Measurements from ENCODE around the gene KIAA1755. TPM values are rescaled to one million over a fixed set of nuclear protein-coding genes. Genes with fewer than 3 reads are reported as not detected.

Gene KIAA1755
- total RNA-seq, 1 experiment from 2014 or later, result 0.17 TPM

GRCh38 chr20:38229376-38230252 is 30.9 kb downstream of the KIAA1755 start:
- no peak overlapping the region for H2BK20ac ChIP-seq (ENCODE audit: low read depth, low read length, poor library complexity, severe bottlenecking)
- H3K23me2 ChIP-seq (ENCODE audit: insufficient read length, low read depth, low read length, poor library complexity, severe bottlenecking), result no peaks in the 10 kb centered on the region
- H2AK5ac ChIP-seq (ENCODE audit: insufficient read length, low read length), result no peak overlapping the region
- H3K79me2 ChIP-seq (ENCODE audit: insufficient read depth, low read length), result no peaks in the 10 kb centered on the region
- no CpG with 5 or more reads among the region's 6 CpGs for WGBS (ENCODE audit: extremely low coverage, insufficient read length, low lambda C conversion rate)
- no peak overlapping the region for H2BK12ac ChIP-seq (ENCODE audit: insufficient read length, low read depth, low read length)
- no peak overlapping the region for H3K23ac ChIP-seq (ENCODE audit: insufficient read length, low read depth, low read length)
- no peak overlapping the region for H4K5ac ChIP-seq (ENCODE audit: insufficient read length, low read depth, low read length)
- no peaks in the 10 kb centered on the region for H4K20me1 ChIP-seq (ENCODE audit: control insufficient read depth, insufficient read depth, insufficient read length)
- H3K4me1 ChIP-seq (ENCODE audit: insufficient read depth, low read length), result no peaks in the 10 kb centered on the region
- no peak overlapping the region for H2BK120ac ChIP-seq (ENCODE audit: low read depth, low read length, poor library complexity, severe bottlenecking)
- no peak overlapping the region for H3K4me2 ChIP-seq (ENCODE audit: insufficient read depth, insufficient read length, low read length)
- no peak overlapping the region for H2BK5ac ChIP-seq (ENCODE audit: insufficient read length, low read length)
- no peak for DNase-seq
- Mint-ChIP-seq H3K36me3 (ENCODE audit: insufficient read depth in 1 of 3, low read depth in 3 of 3) (no peaks in the 10 kb centered on the region), H3K4me1 (no peaks in the 10 kb centered on the region), H3K27ac (no peak overlapping the region), H3K4me3 (no peak overlapping the region), H3K9me3 (no peaks in the 10 kb centered on the region), H3K27me3 (ENCODE audit: low read depth) (peaks cover 7% of the 10 kb centered on the region)
- H3K79me1 ChIP-seq (ENCODE audit: insufficient read depth, low read depth, low read length, poor library complexity, severe bottlenecking), result no peaks in the 10 kb centered on the region
- no peak overlapping the region for H2AFZ ChIP-seq (ENCODE audit: low read length)
- no peak overlapping the region for H3K9ac ChIP-seq (ENCODE audit: extremely low read depth, insufficient read length, low read length)
- no peak overlapping the region for H4K91ac ChIP-seq (ENCODE audit: insufficient read length, low read depth, low read length)
- H3K27me3 ChIP-seq (ENCODE audit: insufficient read depth, low read length), result no peaks in the 10 kb centered on the region
- no peak overlapping the region for H3T11ph ChIP-seq (ENCODE audit: low read length)
- H3K18ac ChIP-seq (ENCODE audit: insufficient read length, low read depth, low read length), result no peak overlapping the region
- H3K56ac ChIP-seq (ENCODE audit: insufficient read length, low read depth, low read length), result no peak overlapping the region
- no peak overlapping the region for H4K8ac ChIP-seq (replicated peaks; ENCODE audit: insufficient read length, low read depth, low read length)
- H3K4ac ChIP-seq (ENCODE audit: low read depth, low read length), result no peak overlapping the region
- H3K9me3 ChIP-seq (ENCODE audit: control insufficient read depth, low read depth, low read length), result no peaks in the 10 kb centered on the region
- H3K14ac ChIP-seq (ENCODE audit: insufficient read depth, low read length), result no peak overlapping the region
- TF ChIP-seq CTCF (conservative IDR thresholded peaks at IDR 0.05), result peak; percentile 64
- H3K27ac ChIP-seq (ENCODE audit: insufficient read length, low read depth, low read length), result no peak overlapping the region
- no peak overlapping the region for H2BK15ac ChIP-seq (ENCODE audit: low read depth, low read length)

All from H9 (cell line).